GM21367 (cell line): ENCODE measurements around the gene KAZN.

ENCODE experiments used
- ATAC-seq: cut with Tn5 transposase; IDR thresholded peaks from one replicate; pipeline ENCODE4 v1.9.1; 2021; ENCODE audit not compliant: unreplicated experiment

Gene KAZN

DNA sequence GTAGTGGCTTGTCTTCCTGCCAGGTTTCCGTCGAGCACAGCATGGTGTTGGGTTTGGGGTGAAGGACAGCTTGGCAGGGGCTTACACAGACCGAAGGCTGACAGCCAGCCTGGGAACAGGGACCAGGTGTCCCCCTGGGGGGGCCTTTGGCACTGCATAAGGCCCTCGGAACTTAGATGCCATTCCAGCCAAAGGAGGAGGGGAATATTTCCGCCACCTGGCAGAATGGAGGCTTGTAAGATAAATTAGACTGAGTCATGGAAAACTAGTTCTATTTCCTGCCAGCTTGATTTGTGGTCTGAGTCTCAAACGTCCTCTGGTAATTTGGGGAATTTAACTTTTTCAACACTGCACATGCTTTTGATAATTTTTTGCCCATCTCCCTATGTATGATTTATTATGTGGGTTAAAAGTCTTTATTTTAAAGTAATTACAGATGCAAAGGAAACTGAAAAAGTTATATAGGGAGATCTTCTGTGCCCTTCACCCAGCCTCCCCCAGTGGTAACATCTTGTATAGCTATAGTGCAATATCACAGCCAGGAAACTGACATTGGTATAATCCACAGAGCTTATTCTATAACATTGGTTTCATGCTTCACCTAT is 543.6 kb downstream of the KAZN start:
- ATAC-seq = no peak

DNA sequence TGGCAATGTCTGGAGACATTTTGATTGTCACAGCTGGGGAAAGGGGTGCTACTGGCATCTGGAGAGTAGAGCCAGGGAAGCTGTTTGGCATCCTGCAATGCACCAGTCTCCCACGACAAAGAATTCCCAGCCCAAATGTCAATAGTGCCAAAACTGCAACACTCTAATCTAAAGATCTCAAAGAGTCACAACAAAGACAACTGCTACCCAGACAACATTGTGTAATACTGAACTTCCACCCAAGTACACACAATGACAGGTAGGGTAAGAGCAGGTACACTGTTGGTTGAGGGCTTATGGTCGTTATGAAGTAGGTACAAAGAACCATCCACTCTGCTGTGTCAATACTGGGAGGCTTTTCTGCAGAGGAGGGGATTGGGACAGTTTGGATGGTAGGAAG is 546.8 kb downstream of the KAZN start:
- no peak for ATAC-seq

DNA sequence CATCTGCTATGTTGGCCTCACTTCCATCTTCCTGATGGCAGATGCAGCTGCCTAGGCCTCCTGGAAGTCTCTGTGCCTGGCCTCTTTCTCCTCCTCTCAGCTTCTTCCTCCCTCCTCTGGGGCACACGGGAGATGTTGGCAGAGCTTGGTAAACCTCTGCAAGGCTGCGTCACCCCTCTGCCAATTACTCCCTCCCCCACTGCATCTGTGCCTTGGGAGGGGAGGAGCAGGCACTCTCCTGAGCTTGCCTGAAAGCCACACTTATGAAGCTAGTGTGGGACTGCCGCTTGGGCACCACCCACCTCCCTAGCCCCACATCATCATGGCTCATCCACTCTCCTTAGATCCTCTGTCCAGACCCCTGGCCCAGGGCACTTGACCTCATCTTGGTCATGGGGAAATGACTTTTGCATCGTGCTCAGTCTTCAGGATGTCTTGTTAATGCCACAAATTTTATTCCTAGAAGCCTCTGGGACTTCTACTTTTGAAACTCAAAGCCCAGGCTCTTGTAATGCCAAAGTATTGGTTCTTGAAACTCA is 547.7 kb downstream of the KAZN start:
- no peak for ATAC-seq

GRCh38 chr1:15146971-15147376 is 548.5 kb downstream of the KAZN start:
- ATAC-seq = no peak

DNA sequence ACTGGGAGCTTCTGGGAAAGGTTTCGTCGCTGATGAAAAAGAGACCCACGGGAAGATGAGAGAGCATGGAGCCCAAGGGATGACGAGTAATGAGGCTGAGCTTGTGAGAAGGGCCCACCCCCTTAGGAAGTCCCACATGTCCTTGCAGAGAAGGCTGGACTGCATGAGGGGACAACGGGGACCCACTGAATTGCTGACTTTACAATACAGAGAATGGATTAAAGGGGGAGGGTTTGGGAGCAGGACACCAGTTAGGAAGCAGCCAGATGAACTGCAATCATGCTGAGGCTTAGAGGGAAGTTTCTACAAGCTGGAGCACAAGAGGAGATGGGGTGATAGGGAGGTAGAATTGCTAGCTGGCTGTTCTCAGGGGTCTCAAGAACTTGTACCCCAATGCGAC is 549.5 kb downstream of the KAZN start:
- no peak for ATAC-seq

GRCh38 chr1:15148475-15148874 is 550.0 kb downstream of the KAZN start:
- no peak for ATAC-seq

GRCh38 chr1:15148941-15149340 is 550.5 kb downstream of the KAZN start:
- no peak for ATAC-seq

GRCh38 chr1:15150376-15150775 is 551.9 kb downstream of the KAZN start:
- no peak for ATAC-seq

- no peak for ATAC-seq
These were observed 552.9 kb downstream of the KAZN start for GRCh38 chr1:15151377-15151806.

DNA sequence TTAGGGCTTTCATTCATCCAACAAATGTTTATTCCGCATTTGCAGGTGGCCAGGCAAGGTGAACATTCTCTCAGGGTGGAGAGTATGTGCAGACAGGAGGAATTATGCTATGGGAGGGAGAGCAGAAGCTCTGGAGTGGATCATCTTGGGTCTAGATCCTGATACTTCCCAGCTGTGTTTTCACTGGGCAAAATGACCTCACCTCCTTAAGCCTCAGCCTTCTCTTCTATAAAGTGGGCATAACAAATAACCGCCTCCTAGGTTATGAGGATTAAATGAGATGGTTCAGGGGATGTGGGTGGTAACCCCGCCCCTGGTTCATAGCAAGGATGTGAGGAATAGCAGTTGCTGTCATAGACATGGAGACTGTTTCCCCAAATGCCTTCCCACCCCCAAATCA is 553.4 kb downstream of the KAZN start:
- ATAC-seq = no peak

DNA sequence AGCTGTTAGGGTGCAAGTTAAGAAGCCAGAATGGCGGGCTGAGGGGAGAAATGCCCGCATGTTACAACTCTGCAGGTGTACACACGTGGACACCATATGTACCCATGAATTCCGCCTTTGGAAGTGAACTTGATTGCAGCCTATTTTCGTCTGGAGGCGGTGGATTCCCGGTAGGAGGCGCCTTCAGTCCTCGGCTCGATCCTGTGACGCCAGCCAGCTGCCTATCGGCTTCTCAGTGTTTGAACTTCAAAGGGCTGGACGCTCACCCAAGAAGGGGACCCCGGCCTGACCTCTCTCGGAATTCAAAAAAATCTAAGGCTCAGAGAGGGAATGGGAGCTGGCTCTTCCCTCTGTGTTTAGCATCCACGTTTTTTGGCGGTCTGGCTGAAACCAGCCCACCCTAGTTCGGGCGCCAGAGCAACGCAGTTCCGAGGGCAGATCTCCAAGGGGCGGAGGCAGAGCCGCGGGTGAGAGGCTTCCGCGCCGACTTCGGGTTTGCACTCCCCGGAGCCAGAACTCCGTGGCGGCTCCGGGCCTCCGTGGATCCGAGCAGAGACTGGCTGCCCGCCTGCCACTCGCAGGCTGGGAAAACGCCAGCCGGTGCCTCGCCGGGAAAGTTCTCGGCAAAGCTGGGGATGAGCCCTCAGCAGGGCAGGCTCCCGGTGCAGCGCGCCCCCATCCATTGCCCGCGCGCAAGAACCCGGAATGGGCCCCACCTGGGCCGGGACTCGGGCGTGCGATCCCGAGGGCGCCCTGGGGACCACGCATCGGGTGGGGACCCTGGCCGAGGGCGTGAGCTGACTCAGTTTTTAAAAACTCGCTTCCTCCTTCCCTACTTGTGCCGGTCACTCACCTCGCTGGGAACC is 554.1 kb downstream of the KAZN start:
- ATAC-seq = no peak

- no peak for ATAC-seq
These were observed 554.8 kb downstream of the KAZN start, which contains the start of gene TMEM51 for GRCh38 chr1:15153184-15153841. TSS of gene TMEM51 (plus strand) at chr1:15153747. CDS start at chr1:15215088, 61,341 bp downstream.

DNA sequence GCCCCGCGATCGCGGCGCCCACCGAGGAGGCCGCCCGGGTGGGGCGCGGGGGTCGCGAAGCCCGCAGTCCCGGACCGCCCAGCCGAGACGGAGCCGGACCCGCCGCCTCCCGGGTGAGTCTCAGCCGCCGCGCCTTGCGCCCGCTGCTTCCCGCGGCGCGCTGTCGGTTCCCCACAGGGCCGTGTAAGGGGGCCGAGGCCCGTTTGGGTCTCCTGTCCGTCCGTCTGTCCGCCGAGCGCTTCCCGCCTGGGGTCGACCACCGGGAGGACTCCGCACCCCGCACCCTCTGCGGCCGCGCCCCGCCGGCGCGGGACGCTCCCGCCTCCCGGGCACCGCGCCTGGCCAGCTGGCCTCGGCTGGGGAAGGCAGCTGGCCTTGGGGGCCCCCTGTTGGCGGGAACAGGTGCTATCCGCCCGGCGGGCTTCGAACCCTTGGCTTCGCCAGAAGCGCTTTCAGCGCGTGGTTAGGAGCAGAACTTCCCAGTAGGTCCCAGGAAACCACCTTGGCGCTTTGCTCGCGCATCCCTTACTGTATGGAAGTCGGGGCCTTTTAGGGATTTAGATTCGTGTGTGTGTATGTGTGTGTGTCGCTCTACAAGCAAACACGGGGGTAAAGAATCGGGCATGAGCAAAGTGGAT is 555.5 kb downstream of the KAZN start:
- ATAC-seq = no peak

DNA sequence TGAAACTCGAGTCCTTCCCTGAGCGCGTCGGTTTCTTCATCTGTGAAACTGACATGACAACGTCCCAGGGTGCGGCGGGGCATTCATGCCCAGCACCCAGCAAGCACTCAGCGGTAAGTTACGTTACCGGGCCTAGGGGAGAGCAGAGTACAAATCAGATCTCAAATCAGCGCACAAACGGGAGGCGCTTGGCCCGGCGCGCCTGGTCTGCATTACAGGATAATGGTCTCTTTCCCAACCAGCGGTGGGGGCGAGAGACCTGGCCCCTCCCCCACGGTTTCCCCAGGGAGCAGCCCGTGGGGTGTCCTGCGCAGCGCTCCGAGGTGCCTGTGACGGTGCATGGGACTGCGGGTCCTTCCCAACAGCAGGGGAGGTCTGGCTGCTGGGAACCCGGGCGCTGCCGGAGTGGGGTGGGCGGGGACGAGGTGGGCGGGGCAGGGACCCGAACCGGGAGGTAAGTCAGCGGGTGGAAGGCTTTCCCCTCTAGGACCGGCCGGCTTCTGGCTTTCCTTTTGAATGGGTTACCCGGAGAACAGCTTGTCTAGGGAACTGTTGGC is 556.1 kb downstream of the KAZN start:
- no peak for ATAC-seq

- no peak for ATAC-seq
These were observed 556.7 kb downstream of the KAZN start for GRCh38 chr1:15155191-15155590.

- ATAC-seq = no peak
These were observed 557.6 kb downstream of the KAZN start for GRCh38 chr1:15155888-15156741.

GRCh38 chr1:15156807-15157380 is 558.4 kb downstream of the KAZN start:
- no peak for ATAC-seq

GRCh38 chr1:15157524-15158399 is 559.3 kb downstream of the KAZN start:
- ATAC-seq = no peak
